Measurements from ENCODE around the gene IGSF22. TPM values are rescaled to one million over a fixed set of nuclear protein-coding genes. Genes with fewer than 3 reads are reported as not detected.
"Not testable (repeated sequence)": the region's sequence is repeated elsewhere in the genome, so short reads cannot be mapped to it uniquely, and the experiment has no call there.

Gene IGSF22
- total RNA-seq, 1 donor from 2014 or later = not detected

DNA sequence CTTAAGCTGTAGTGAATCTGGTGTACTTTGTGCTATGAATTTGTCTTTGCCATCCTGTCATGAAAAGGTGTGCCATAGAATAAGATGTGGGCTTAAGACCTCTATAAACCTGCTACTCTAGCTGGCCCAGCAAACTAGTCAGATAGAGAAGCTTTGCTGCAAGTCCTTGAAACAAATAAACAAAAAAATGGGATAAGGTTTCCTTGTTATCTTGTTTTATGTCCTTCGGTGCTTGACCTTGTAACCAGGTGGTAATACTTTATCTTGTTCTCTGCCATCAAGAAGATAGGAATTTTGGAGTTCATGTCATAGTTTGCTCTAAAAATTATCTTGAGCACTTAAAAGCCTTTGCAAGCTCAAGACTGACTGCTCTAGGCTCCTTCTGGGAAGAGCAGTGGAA, 41.7 kb downstream of the IGSF22 start:
- no peak overlapping the region for H3K4me3 ChIP-seq
- H3K4me1 ChIP-seq = no peaks in the 10 kb centered on the region
- no peaks in the 10 kb centered on the region for H3K9me3 ChIP-seq
- H3K27ac ChIP-seq = no peak overlapping the region
- intact Hi-C loops (cut with DNase I) = no loop called here
- TF ChIP-seq, protein P1, sequence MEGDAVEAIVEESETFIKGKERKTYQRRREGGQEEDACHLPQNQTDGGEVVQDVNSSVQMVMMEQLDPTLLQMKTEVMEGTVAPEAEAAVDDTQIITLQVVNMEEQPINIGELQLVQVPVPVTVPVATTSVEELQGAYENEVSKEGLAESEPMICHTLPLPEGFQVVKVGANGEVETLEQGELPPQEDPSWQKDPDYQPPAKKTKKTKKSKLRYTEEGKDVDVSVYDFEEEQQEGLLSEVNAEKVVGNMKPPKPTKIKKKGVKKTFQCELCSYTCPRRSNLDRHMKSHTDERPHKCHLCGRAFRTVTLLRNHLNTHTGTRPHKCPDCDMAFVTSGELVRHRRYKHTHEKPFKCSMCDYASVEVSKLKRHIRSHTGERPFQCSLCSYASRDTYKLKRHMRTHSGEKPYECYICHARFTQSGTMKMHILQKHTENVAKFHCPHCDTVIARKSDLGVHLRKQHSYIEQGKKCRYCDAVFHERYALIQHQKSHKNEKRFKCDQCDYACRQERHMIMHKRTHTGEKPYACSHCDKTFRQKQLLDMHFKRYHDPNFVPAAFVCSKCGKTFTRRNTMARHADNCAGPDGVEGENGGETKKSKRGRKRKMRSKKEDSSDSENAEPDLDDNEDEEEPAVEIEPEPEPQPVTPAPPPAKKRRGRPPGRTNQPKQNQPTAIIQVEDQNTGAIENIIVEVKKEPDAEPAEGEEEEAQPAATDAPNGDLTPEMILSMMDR (IDR thresholded peaks at IDR 0.05) = no peak
- DNase-seq (ENCODE audit: low spot score in 2 of 2) = no peak
- H3K36me3 ChIP-seq = no peaks in the 10 kb centered on the region
- H3K27me3 ChIP-seq = no peaks in the 10 kb centered on the region

DNA sequence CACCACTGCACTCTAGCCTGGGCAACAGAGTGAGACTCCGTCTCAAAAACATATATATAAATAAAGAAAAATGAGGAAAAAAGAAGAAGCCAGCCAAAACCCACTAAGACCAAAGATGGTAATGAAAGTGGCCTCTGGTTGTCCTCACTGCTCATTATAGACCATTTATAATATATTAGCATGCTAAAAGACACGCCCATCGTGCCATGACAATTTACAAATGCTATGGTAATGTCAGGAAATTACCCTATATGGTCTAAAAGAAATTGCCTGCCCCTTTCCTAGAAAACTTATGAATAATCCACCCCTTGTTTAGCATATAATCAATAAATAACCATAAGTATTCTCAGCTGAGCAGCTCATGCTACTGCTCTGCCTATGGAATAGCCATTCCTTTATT, 43.5 kb downstream of the IGSF22 start:
- Histone ChIP-seq H3K36me3 (no peaks in the 10 kb centered on the region), H3K4me1 (no peaks in the 10 kb centered on the region), H3K4me3 (no peak overlapping the region), H3K27ac (no peak overlapping the region), H3K9me3 (no peaks in the 10 kb centered on the region), H3K27me3 (no peaks in the 10 kb centered on the region)
- TF ChIP-seq, protein P1 (IDR thresholded peaks at IDR 0.05) = no peak
- DNase-seq (ENCODE audit: low spot score in 2 of 2) = no peak
- intact Hi-C loops (cut with DNase I) = no loop called here

GRCh38 chr11:18681949-18682348, 44.0 kb downstream of the IGSF22 start:
- intact Hi-C loops (cut with DNase I); DNase-seq (ENCODE audit: low spot score in 2 of 2); H3K36me3 ChIP-seq; H3K4me3 ChIP-seq; H3K27ac ChIP-seq; H3K4me1 ChIP-seq; H3K27me3 ChIP-seq; H3K9me3 ChIP-seq: not testable (repeated sequence)

- Histone ChIP-seq H3K36me3 (no peaks in the 10 kb centered on the region), H3K4me1 (no peaks in the 10 kb centered on the region), H3K27ac (no peak overlapping the region), H3K4me3 (no peak overlapping the region), H3K9me3 (no peaks in the 10 kb centered on the region), H3K27me3 (no peaks in the 10 kb centered on the region)
- no peak for DNase-seq (ENCODE audit: low spot score in 2 of 2)
- TF ChIP-seq, protein P1 (IDR thresholded peaks at IDR 0.05) = no peak
- intact Hi-C loops (cut with DNase I) = no loop called here
Observed at GRCh38 chr11:18677560-18677959, 48.4 kb downstream of the IGSF22 start.

- H3K4me3 ChIP-seq = no peak overlapping the region
- H3K27me3 ChIP-seq = no peaks in the 10 kb centered on the region
- DNase-seq (ENCODE audit: low spot score in 2 of 2) = no peak
- H3K36me3 ChIP-seq = no peaks in the 10 kb centered on the region
- H3K27ac ChIP-seq = no peak overlapping the region
- TF ChIP-seq, protein P1 (IDR thresholded peaks at IDR 0.05) = no peak
- intact Hi-C loops (cut with DNase I) = no loop called here
- H3K4me1 ChIP-seq = no peaks in the 10 kb centered on the region
- H3K9me3 ChIP-seq = no peaks in the 10 kb centered on the region
Observed at GRCh38 chr11:18676803-18677202, 49.2 kb downstream of the IGSF22 start.

- H3K27ac ChIP-seq; intact Hi-C loops (cut with DNase I): not testable (repeated sequence)
Observed at GRCh38 chr11:18672209-18672608, 53.8 kb downstream of the IGSF22 start.

GRCh38 chr11:18671246-18671645, 54.7 kb downstream of the IGSF22 start:
- no peaks in the 10 kb centered on the region for H3K4me1 ChIP-seq
- TF ChIP-seq, protein P1 (IDR thresholded peaks at IDR 0.05) = no peak

More at GRCh38 chr11:18672209-18672608, 53.8 kb downstream of the IGSF22 start:
- not testable (repeated sequence) for H3K4me3 ChIP-seq; H3K36me3 ChIP-seq; H3K4me1 ChIP-seq; DNase-seq (ENCODE audit: low spot score in 2 of 2); H3K27me3 ChIP-seq; H3K9me3 ChIP-seq

More at GRCh38 chr11:18671246-18671645, 54.7 kb downstream of the IGSF22 start:
- Histone ChIP-seq H3K27me3 (no peaks in the 10 kb centered on the region), H3K9me3 (no peaks in the 10 kb centered on the region), H3K27ac (no peak overlapping the region), H3K4me3 (no peak overlapping the region), H3K36me3 (no peaks in the 10 kb centered on the region)
- DNase-seq (ENCODE audit: low spot score in 2 of 2) = no peak
- intact Hi-C loops (cut with DNase I) = no loop called here

Measured in ascending aorta (tissue), 2 donors.